Esophagus mucosa (tissue), 1 donor: ENCODE measurements around the gene HSPBAP1. TPM values are rescaled to one million over a fixed set of nuclear protein-coding genes. Genes with fewer than 3 reads are reported as not detected.
A peak's percentile ranks its signal among the peaks of the same experiment; 100 is the strongest.

Source experiments
- ATAC-seq: fragments of 200-7000 bp; cut with Tn5 transposase; one replicate; pipeline ENCODE4 v1.9.1; 2020
- total RNA-seq: library from RNA; stranded (reverse); gene quantifications from one replicate; pipeline ENCODE4 v1.2.4, GENCODE V29; 2023
- donor health status: DM: yes; HTN: yes; CAD: no.

The HSPBAP1 gene, protein sequence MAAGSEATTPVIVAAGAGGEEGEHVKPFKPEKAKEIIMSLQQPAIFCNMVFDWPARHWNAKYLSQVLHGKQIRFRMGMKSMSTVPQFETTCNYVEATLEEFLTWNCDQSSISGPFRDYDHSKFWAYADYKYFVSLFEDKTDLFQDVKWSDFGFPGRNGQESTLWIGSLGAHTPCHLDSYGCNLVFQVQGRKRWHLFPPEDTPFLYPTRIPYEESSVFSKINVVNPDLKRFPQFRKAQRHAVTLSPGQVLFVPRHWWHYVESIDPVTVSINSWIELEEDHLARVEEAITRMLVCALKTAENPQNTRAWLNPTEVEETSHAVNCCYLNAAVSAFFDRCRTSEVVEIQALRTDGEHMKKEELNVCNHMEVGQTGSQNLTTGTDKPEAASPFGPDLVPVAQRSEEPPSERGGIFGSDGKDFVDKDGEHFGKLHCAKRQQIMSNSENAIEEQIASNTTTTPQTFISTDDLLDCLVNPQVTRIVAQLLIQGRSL
- 3.3 TPM for total RNA-seq

DNA sequence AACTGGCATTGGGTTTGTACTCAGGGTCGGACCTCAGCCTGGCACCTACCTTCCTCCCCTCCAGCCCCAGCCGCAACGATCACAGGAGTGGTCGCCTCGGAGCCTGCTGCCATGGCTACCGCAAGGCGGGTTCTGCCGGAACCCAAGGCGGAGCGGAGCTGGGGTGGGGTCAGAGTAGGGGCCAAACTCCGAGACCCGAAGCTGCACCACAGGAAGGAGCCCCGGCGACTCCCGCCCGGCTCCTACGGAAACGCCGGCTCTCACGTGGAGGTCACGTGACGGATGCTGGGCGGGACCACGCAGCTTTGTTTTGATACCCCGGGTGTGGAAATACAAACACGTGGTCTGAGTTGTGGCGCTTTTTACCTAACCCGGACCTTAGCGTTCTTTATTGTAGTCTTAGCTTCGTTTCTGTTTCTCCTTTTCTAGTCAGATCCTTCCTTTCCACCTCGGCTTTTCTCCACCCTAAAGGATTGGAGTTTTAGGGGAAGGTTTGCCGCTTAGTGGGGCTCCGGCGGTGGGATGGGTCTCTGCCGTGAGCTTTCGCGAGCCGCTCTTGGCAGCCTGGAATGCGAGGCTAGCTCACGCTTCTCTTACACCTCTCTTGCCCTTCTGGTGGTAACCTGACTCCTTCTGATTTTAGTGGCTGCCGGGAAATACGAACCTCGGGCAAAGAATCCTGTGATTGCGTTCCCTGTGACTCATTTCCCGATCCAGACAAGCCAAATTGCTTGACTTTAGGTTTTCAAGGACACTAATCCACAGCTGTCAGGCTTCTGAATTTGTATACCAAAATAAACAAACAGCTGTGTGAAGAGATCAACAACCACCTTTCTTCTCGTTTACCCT is at the start of gene HSPBAP1:
HSPBAP1 (minus strand) TSS at position 264 of the 849 bp plus-strand sequence; CDS start at position 113, 151 bp downstream.
- ATAC-seq, result peak; percentile 67

DNA sequence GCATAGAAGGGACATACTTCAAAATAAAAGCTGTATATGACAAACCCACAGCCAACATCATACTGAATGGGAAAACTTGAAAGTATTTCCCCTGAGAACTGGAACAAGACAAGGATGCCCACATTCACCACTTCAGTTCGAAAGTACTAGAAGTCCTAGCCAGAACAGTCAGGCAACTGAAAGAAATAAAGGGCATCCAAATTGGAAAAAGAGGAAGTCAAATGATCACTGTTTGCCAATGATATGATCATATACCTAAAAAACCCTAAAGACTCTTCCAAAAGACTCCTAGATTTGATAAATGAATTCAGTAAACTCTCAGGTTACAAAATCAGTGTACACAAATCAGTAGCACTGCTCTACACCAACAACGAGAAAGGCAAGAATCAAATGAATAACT is 42.0 kb upstream of the HSPBAP1 start:
- no peak for ATAC-seq

DNA sequence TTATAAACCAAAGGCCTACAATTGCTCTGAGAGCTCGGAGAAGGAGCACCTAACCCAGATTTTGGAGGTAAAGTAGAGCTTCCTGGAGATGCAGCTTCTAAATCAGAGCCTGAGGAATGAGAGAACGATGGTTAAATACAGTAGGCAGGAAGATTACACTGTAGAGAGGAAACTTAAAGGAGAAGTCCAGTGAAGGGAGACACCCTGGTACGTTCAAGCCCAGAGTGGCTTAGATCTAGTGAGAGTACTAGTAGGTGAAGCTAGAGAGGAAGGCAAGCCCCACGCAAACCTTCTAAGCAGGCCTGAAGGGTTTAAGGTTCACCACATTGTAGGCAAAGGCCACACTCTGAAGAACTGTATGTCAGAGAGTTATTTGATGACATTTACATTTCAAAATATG is 34.6 kb upstream of the HSPBAP1 start:
- ATAC-seq, result no peak

DNA sequence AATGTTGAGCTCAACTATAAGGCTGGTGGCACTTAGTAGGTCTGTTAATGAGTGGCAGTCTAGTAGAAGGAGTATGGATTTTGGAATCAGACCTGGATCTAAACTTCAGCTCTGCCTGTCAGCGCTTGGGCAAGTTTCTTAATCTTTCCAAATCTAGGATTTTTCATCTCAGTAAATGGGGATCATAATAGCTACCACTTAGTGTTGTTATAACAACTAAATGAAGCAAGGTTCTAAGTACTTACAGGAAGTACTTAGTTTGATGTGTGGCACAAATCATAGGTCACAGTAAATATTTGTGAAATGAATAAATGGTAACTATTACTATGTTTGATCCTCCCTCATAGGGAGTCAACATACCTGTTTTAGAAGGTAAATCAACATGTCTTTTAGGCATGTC is 32.6 kb upstream of the HSPBAP1 start:
- ATAC-seq, result peak; percentile 60

DNA sequence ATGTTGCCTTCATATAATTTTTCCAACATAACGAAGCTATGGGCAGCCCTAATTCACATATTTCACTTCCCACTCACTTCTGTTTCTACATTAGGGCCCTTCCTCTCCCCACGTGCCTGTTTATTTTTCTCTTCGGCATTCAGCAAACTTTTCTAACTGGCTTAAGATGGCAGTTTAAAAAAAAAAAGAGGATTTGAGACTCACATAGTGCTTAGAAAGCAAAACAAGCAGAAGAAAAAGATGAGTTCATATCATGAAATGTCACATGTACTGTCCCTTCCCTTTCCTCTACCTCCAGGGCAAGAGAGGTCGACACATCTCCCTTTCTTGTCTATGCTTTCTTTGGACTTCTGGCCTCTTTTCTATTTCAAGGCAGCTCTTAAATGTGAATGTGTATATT is 31.8 kb upstream of the HSPBAP1 start:
- no peak for ATAC-seq

DNA sequence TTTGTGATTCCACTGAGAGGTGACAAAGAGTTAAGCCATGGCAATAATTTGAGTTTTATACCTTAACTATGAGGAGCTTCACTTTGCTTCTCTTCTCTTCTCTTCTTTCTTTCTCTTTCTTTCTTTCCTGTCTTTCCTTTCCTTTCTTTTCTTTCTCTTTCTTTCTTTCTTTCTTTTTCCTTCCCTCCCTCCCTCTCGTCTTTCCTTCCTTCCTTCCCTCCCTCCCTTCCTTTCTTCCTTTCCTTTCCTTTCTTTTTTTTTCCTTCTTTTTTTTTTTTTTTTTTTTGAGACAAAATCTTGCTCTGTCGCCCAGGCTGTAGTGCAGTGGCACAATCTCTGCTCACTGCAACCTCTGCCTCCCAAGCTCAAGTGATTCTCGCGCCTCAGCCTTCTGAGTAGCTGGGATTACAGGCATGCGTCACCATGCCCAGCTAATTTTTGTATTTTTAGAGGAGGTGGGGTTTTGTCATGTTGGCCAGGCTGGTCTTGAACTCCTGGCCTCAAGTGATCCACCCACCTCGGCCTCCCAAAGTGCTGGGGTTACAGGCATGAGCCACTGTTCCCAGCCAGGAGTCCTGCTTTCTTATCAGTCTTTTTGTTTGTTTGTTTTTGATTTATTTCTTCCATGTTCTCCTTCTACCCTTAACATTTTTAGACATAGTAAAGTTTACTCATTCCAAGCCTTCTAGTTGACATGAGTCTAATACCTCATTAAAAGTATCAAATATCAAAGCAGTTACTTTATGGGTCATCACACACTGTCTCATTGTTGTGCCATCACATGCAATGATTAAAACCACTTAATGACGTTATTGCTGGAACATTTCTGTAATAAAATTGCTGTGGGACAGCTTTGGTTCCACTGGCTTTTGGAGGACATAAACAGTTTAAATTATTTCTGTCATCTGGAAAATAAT is 31.1 kb upstream of the HSPBAP1 start:
- ATAC-seq, result no peak

DNA sequence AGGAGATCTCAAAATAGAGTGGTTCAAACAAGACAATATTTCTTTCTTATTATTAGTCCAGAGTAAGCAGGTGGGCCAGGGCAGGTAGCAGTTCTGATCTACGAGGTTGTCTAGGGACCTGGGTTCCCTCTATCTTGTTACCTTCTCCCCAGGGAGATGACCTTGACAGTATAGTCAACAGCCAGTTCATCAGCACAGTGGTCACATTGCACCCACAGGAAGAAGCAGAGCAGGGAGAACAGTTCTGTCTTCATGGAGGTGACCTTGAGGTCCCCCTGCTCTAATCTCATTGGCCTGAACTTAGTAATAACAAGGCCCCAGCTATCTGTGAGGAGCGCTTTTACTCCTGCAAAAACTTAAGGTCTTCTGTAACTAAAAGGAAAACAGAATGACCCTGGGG is 23.0 kb upstream of the HSPBAP1 start:
- no peak for ATAC-seq

DNA sequence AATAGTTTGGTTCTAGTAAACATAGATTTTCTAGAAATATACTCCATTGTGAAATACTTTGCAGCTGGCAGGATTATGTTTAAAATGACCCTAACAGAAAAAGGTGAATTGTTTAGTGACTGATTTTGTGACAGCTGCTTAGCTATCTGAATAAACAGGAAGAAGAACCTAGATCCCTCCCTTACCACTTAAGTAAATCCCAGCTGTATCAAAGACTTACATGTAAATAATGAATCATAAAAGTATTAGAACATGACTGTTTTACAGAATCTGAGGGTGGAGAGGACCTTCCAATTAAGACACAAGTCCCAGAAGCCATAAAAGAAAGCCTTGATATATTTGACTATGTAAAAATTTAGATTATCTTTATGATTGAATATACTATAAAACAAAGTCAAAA is 17.1 kb upstream of the HSPBAP1 start:
- ATAC-seq, result no peak

DNA sequence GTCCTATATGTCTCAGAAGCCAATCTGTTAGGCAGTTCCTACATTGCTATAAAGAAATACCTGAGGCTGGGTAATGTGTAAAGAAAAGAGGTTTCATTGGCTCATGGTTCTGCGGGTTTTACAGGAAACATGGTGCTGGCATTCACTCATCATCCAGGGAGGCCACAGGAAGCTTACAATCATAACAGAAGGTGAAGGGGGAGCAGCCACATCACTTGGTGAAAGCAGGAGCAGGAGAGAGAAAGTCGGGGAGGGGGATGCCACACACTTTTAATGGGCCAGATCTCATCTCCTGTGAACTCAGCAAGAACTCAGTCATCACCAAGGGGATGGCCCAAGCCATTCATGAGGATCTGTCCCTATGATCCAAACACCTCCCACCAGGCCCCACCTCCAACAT is 10.3 kb upstream of the HSPBAP1 start:
- no peak for ATAC-seq

DNA sequence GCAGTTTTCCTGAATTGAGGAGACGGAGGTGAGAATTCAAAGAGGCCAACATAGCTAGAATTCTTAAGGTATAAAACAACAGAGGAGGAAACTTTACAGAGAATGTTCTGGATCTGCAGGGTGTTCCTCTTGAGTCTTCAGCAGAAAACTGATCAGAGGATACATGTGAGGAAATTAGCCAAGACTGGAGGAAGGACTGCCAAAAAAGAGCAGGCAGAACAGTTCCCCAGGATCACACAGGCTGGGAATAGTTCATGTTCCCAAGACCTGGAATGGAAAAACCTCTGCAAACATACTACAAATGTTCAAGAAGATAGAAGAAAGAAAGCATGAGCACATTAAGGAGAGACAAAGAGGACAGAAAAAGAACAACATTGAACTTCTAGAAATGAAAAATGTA is 8.7 kb upstream of the HSPBAP1 start:
- no peak for ATAC-seq

DNA sequence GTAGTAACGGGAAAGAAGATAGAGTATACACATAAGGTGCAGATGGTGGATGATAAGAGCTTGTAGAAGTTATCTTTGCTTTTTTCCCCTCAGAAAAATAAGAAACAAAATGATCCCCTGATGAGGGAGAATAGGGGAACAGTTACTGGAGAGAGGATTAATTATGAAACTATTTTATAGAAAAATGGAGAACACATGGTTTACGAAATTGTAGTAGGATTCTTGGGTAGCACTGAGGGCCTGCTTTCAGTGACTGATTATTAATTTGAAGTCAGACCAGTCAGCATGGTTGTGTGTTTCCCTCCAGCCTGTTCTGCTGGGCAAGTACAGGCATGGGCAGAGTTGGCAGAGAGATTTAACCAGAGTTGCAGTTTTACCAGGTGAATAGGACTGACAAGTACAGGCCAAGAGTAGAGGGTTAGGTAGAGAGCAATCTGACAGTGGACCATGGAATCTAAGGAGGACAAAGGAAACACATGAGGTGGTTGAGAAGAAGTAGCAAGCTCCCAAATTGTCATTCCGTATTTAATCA is 7.1 kb upstream of the HSPBAP1 start:
- ATAC-seq, result peak; percentile 94

DNA sequence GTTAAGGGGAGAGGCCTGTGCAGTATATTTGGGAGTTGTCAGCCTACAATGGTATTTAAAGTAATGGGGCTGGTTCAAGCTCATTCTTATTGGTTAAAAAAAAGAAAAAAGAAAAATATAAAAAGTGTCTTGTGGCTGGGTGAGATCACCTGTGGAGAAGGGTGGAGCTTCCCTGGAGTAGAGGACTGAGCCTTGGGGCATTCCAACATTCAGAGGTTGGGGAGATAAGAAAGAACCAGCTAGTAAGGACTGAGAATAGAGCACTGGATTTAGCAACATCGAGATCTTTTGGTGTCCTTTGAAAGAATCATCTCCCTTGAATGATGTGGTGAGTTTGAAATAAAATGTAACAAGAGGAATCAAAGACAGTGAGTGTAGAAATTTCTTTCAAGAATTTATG is 6.4 kb upstream of the HSPBAP1 start:
- ATAC-seq, result no peak

DNA sequence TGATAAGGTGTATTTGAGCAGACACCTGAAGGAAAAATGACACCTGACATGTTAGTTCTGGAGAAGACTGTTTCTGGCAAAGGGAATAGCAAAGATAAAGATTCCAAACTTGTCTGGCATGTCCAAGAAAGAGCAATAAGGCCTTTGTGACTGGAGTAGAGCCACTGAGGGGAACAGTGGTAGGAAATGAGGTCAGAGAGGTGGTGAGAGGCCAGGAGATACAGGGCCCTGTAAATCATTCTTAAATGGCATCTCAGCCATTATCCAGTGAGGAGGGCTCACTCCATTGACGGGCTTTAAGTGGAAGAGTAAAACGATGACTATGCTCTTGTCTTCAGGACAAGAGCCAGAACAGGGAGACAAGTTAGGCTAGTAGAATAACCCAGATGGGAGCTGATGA is 5.7 kb upstream of the HSPBAP1 start:
- no peak for ATAC-seq

DNA sequence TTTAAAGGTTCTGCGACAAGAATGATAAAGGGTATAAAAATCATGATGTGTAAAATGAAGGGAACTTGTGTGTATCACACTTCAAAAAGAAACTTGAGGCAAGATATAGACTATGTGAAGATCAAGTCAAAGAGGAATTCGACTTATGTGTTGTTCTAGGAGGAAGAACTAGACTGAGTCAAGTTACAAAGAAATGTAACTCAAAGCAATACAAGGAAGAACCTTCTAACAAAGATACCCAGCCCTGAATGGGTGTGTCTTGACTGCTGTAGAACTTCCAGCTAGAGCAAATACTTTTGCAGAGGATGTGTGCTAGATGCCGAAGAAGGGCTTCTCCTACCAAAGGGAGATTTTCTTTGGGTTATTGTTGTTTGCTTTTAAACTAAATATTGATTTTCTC is 3.7 kb upstream of the HSPBAP1 start:
- peak; percentile 34 for ATAC-seq

DNA sequence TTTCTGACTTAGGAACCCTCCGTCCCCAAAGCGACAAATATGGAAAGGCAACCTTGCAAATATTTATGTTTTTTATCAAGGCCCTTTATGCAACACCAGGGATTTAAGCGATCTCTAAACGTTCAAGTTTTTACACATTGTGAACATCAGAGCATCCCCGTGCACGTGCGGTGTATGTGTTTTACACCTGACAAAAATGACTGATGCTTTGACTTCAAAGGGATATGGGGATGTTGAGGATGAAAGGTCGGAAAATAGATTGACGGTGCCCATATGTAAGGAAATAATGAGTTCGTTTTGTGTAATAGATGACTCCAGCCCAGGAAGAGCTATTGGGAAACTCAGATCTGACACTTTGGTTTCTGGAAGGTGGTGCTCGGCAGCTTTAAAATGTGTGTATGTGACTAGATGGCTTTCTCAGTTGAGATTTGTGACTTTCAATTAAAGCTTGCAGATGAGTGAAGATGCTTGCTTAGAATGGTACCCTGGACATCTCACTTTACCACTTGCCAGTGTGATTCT is 2.1 kb upstream of the HSPBAP1 start:
- ATAC-seq, result no peak

DNA sequence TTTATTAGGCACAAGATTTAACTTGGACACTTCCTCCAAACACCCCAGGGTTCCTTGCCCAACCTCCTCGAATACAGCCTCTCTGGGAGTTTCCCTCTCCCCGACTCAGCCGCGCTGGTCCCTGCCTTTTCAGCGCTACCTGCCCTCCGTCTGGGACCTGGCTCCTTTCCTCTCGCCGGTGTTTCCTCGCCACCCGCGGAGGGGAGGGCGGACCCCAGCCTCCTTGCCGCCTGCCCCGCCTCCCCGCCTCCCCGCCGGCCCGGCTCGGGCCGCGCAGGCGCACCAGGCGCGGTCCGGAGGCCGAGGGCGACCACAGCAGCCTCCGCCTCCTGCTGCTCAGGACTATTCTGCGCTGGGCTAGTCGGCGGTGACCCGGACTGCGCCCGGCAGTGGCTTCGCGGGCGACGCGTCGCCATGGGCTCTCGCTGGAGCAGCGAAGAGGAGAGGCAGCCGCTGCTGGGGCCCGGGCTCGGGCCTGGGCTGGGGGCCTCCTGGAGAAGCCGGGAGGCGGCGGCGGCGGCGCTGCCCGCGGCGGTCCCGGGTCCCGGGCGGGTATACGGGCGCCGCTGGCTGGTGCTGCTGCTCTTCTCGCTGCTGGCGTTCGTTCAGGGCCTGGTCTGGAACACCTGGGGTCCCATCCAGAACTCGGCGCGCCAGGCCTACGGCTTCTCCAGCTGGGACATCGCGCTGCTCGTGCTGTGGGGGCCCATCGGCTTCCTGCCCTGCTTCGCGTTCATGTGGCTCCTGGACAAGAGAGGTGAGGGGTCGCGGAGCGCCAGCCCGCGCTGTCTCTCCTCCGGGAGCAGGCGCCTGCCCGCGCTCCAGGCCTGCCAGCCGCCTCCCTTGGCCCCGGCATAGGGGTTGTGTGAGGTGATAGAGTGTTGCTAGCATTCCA is 1.4 kb upstream of the HSPBAP1 start, which contains the start of gene SLC49A4:
SLC49A4 (plus strand) TSS at position 291 of the 895 bp plus-strand sequence; CDS start at position 415, 124 bp downstream.
- peak; percentile 80 for ATAC-seq

DNA sequence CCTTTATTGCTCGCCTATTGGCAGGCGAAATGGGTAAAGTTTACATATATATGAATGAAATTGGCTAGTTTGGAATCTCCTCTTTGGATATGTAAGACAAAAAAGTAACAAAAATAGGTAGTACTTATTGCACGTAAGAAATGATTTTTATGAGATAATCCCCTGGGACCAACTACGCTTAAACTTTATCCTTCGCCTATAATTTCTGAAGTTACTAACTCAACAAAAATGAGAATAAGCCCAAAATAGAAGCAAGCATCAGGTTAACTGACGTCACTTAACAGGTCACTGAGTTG is 800 bp upstream of the HSPBAP1 start:
- no peak for ATAC-seq

DNA sequence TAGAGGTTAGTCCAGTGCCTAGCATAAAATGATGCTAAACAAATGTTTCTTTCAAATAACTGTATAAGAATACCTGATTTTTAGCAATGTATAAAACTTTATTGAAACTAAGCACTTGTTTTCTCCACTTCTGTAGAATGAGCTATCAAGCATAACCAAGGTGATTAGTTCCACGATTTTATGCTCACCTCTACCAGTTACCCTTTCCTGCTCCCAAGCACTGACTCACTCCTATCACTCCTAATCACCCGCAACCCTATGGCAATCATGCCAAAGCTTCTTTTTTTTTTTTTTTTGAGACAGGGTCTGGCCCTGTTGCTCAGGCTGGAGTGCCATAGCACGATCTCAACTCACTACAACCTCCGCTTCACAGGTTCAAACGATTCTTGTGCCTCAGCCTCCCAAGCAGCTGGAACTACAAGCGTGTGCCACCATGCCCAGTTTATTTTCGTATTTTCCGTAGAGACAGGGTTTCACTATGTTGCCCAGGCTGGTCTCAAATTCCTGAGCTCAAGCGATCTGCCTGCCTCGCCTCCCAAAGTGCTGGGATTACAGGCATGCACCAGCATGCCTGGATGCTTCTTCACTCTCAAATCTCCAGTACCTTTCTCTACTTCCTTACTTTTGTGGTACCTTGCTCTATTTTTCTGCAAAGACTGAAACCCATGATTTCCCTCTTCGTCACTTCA is 3.9 kb downstream of the HSPBAP1 start:
- peak; percentile 47 for ATAC-seq

DNA sequence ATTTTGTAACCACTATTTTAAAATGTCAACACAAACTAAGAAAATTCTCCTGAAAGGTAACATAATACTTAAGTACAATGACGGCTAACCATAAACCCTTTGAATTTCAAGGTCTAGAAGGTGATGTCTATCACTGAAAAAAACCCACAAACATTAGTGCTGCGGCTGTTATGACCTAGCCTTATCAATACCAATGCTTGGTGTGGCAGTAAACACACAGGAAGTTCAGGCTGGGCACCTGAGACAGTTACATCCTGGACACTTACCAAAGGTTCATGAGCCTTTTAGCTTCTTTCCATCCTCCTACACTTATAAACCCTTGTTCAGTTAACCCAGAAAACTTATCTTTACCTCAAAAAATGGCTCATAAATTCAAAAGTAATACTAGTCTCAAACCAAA is 5.8 kb downstream of the HSPBAP1 start:
- no peak for ATAC-seq

DNA sequence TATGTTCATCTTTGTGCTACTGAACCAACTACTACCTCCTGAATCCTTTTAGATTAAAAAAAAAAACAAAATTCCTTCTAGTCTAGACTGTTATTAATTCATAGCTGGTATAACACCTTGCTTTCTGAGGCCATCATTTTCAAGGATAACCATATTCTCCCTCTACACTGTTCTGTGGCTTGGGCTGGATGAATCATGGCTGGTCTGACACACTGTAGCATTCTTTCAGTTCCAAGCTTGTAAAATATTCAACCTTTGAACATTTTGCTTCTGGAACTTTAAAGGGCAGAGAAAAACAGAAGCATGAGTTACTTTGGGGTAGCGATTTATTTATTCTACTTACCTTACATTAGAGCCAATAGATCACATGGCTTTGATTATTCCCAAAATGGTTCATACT is 7.6 kb downstream of the HSPBAP1 start:
- ATAC-seq, result no peak
